Measurements from ENCODE around the gene TUT1. TPM values are rescaled to one million over a fixed set of nuclear protein-coding genes. Genes with fewer than 3 reads are reported as not detected.
"Not testable (repeated sequence)": the region's sequence is repeated elsewhere in the genome, so short reads cannot be mapped to it uniquely, and the experiment has no call there.

The TUT1 gene
- total RNA-seq, 1 experiment from 2014 or later, result 19.3 TPM

DNA sequence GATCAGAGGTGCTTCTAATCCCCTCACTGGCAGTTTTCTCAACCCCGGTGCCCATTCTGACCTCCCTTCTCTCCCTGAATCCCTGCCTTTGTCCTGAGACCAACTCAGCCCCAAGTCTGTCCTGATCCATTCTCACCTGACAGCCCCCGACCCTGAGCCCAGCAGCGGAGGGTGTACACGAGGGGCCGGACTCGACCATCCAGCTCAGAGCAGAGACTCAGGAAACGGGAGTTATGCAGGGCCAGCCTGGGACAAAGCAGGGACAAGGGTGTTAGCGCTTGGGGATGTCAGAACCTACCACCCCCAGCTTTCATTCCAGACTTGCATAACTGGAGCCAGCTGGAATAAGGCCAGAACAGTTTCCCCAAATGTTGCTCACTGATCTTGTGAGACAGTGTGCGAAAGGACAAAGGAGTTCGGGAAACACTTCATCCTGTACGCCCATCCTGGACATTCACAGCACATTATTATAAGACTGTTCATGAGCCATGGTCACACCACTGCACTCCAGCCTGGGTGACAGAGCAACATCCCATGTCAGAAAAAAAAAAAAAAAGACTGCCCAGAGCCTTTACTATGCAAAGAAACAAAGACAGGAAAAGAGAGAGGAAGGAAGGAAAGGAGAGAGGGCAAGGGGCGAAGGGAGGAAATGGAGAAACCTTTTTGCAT lies 14.1 kb downstream of the TUT1 start:
- DNase-seq (ENCODE audit: low spot score), result no peak

DNA sequence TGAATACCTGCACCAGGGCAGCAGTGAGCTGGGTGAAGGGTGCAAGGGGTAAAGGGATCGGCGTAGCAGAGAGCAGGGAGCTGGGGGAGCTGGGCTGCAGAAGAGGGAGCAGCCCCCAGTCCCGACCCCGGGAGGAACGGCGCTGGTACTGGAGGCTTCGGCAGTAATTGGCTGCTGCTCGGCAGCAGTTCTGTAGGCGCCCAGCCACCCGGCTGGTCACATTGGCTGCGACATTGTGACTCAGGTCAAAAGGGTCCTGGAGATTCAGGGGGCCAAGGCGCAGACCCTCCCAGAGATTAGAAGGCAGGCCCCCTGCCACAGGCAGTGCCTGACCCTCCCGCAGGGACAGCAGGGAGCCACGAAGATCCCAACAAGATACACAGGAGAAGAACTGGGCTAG lies 15.5 kb downstream of the TUT1 start:
- DNase-seq (ENCODE audit: low spot score), result no peak

DNA sequence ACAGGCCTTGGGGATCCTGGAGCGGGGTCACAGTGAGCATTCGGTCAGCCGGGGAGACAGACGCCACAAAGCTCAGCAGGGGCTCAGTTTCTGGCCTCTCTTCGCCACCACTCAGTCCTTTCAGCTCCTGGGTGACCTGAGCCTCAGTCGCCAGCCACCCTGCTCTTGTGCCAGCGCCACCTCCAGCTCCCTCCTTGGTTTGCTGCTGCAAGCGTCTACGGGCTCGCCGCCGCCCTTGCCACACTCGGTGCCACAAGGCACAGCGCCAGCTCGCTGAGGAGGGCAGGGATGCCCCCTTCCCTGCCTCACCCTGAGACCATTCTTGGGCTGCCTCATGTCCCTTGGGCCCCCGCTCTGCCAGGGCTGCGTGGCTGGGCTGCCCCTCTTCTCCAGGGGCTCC lies 16.2 kb downstream of the TUT1 start:
- DNase-seq (ENCODE audit: low spot score), result peak; percentile 58

DNA sequence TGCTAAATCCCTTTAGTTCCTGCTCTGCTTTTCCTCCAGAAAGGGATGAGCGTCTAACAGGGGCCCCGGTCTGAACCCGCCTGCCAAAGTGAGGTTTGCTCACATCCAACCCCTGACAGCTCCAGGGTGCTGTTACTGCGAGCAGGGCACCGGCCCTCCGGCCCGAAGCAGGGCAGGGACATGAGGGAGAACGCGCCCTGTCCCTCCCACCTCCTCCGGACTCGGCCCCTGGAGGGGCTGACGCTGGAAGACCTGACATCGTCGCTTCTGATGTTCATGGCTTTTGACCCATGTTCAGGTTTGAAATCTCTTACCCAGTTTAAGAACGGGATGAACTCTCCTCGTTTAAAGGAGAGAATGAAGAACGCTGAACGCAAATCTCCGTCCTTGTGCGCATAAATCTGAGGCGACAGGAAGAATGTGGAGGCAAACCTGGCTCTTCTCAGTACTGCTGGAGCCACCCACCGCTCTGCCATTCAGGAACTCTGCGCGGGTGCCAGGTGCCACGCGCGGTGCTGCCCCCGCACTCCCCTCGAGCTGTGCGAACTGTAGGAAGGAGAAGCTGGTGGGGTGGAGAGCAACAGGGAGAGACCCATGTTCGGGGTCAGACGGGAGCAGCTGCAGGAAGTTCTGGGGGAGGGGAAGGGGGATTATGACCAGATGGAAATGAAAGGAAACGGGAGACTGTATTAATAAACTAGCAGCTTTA lies 16.8 kb downstream of the TUT1 start:
- DNase-seq (ENCODE audit: low spot score), result peak; percentile 68

GRCh38 chr11:62573592-62574362 lies 17.5 kb downstream of the TUT1 start, which contains the start of gene EEF1G:
TSS of gene EEF1G (minus strand) at chr11:62573891. CDS start at chr11:62573842, 49 bp downstream.
- DNase-seq (ENCODE audit: low spot score), result peak; percentile 100

DNA sequence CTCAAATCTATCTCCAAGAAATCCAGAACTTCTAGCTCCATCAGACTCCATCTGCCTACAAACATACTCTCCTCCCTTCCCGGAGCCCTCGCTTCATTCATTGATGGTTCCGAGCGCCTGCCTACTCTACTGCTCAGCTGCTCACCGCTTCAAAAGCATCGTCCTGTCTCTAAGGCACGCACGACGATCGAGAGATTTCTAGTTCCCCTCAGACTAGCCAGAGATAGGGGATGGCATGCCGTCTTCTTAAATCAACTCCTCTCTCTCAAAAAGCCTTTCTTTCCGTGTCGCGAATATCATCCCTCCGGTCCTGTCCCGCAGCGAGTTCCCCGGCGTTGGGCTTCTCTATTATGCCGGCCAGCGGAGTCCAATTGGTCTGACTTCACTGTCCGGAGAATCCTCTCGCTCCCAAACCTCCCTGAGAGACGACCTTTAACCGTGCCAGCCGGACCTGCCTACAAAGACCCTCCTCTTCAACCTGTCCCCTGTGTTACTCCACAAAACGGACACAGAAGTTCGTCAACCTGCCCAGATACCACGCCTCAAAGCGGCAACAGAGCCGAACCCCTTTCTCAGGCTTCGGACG lies 18.2 kb downstream of the TUT1 start:
- DNase-seq (ENCODE audit: low spot score), result peak; percentile 53

GRCh38 chr11:62572431-62572830 lies 18.9 kb downstream of the TUT1 start:
- DNase-seq (ENCODE audit: low spot score), result no peak

- DNase-seq (ENCODE audit: low spot score), result not testable (repeated sequence)
Measured at GRCh38 chr11:62571493-62571892, 19.8 kb downstream of the TUT1 start.

DNA sequence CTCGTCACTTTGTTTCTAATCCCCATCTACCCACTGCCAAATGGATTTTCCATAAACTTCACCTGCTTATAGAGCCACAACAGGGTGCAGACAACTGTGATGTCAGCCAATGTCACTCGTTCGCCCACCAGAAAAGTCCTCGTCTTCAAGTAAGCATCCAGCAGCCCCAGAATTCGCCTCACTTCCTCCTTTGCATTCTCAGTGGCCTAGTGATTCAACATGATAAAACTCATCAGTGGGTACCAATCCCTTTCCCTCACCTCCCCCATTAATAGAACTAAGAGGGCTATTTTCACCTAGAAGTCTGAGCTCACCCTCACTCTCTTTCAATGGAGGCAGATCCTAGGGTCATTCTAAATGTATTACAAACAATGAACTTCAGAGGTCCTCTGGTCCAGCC lies 20.4 kb downstream of the TUT1 start:
- not testable (repeated sequence) for DNase-seq (ENCODE audit: low spot score)

DNA sequence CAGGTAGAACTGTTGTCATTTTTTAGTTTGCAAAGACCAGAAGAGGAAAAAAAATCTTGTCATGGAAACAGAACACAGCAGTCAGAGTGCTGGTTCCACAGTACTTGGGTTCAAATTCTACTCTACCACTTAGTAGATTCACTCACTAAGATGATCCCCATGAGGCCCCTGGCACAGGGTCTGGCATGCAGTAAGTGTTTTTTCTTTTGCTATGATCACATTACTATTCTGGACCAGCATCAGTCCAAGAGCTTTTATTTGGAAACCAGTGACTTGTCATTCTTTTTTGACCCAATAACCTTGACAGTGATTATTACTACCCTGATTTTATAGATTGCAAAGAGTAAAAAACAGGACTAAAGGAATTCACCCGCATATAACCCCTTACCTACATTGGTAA lies 21.7 kb downstream of the TUT1 start:
- no peak for DNase-seq (ENCODE audit: low spot score)

DNA sequence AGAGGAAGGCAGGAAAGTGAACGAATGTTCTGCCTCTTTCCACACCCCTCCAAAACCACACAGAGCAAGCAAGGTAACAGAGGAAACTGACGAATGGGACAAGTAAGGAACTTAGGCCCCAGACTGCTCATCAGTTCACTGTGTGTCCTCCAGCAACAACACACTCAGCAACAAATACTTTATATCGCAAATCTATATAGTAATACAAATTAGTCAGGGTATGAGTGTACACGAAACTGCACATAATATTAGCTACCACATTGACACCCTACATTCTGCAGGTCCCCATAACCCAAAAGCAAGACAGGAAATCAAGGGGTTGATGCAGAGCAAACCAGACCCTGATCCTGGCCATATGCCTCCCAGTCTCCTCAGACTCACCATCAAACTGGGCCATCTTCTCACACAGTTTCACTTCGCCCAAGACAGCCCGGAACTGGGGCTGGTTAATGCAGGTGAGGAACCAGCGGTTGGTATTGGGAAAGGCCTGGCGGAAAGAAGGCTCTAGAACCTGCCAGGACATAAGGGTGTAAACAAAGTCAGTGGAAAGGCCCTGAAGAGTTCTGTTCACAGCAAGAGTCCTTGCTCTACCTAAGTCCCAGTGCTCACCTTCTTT lies 24.2 kb downstream of the TUT1 start:
- no peak for DNase-seq (ENCODE audit: low spot score)

DNA sequence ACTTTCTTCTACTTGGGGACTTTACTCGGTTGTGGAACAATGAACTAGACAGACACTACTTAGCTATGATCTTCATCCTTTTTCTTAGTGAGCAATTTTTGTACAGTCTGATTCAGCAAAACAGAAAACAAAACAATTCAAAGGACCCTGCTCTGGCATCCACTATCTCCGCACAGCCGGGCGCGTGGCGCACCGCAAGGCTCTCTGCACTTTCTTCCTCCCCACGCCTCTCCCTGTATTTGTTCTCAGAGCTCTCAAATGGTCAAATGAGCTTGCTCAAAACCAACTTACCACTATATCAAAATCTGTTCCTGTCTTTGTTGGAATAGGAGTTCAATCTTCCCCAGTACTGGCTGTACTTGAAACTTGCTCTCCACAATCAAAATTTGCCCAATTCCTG lies 25.1 kb downstream of the TUT1 start:
- no peak for DNase-seq (ENCODE audit: low spot score)

GRCh38 chr11:62565100-62565802 lies 26.1 kb downstream of the TUT1 start:
- DNase-seq (ENCODE audit: low spot score), result no peak

- DNase-seq (ENCODE audit: low spot score), result not testable (repeated sequence)
Measured at GRCh38 chr11:62561677-62562230, 29.6 kb downstream of the TUT1 start.

- DNase-seq (ENCODE audit: low spot score), result peak; percentile 99
Measured at GRCh38 chr11:62560566-62561103, 30.7 kb downstream of the TUT1 start.

DNA sequence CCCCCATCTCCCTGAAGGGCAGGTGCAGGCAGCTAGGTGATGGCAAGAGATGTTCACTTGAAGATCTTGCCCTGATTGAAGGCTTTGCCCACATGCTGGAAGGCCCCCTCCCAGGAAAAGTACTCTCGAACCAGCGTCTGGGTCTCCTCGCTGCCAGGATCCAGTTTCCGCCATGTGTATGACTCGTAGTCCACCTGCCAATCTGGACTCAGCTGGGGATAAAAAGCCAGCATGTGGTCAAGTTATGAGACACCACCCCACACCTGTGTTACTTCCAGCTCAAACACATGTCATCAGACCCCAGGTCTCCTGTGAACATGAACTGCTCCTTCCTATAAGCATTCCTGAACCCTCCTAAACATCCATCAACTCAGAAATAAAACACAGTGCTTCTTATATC lies 31.7 kb downstream of the TUT1 start:
- DNase-seq (ENCODE audit: low spot score), result not testable (repeated sequence)

- DNase-seq (ENCODE audit: low spot score), result no peak
Measured at GRCh38 chr11:62559204-62559603, 32.1 kb downstream of the TUT1 start.

DNA sequence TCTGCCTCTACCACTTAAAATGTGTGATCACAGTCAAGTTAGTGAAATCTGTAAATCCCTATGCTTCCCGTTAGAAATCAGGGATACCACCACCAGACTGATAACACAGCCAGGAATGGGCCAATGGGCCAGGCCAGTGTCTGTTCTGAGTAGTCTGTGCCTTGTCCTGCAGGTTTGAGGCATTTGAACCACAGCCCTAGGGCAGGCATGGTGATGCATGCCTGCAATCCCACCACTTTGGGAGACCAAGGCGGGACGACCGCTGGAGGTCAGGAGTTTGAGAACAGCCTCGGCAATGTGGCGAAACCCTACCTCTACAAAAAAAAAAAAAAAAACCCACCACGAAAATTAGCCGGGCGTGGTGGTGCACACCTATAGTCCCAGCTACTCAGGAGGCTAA lies 32.7 kb downstream of the TUT1 start:
- DNase-seq (ENCODE audit: low spot score), result no peak

- peak; percentile 69 for DNase-seq (ENCODE audit: low spot score)
Measured at GRCh38 chr11:62556875-62557631, 34.3 kb downstream of the TUT1 start.

Measured in HT-29 (cell line).